Dermis blood vessel endothelial cell (primary cell): ENCODE data around the gene DDX51. TPM values are rescaled to one million over a fixed set of nuclear protein-coding genes. Genes with fewer than 3 reads are reported as not detected.
"Not testable (repeated sequence)": the region's sequence is repeated elsewhere in the genome, so short reads cannot be mapped to it uniquely, and the experiment has no call there.

Experiments used
- DNase-seq: peaks from one replicate; pipeline ENCODE4 v3.0.0; 2010
- total RNA-seq: library from RNA; depleted of rRNA; stranded (reverse); fragments of >200 nt; gene quantifications from 2 replicates; pipeline ENCODE4 v1.2.3, GENCODE V29; 2014

DDX51 gene
- total RNA-seq, 1 donor from 2014 or later = 7.5 TPM

DNA sequence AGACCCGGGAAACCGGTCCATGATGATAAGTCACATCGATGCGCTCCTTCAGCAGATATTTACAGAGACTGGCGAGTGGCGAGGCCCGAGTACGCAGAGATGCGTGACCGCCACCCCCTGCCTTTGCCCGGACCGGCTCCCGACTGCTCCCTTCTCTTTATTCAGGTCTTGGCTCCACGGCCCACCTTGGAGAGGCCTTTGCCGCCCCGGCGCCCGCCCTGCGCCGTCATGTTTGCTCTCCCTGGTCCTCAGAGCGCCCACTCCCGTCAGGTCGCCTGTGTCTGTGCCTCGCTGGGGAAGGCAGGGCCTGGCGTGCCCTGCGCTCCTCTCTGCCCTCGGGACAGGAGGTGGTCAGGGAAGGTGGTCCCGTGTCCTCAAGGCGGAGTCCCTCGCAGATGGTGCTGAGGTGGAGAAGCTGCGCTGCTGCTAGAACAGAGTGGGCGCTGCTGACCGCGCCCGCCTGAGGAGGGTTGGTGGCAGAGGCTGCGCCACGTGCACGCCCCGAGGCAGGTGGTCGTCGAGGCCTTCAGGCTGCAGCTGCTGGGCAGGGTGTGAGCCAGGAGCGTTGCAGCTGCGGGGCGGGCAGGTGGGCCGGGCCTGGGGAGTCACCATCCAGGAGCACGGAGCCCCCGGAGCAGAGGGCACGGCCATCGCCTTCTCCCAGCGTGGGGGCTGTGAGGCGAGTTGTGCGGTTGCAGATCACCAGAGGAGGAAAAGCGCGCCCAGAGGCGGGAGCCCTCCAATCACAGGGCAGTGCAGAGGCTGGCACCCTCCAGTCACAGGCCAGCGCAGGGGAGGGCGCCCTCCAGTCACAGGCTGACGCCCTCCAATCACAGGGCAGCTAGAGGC is 27.2 kb downstream of the DDX51 start:
- no peak for DNase-seq

DNA sequence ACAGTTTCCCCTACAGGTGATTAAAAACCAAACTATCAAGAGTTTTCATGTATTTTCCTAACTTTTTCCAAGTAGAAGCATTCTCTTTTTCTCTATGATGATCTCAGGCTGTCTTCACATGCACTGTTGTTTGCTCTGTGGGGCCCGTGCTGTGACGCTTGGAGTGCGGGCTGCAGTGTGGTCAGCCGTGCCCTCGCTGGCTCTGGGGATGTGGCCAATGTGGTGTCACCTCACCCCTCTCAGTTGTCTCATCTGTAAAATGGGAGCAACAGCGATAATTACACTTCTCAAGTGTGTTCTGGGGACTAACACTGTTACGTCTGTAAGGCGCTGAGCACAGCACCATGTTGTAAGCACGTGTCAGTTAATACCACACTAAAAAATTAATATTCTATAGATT is 28.6 kb downstream of the DDX51 start:
- no peak for DNase-seq

DNA sequence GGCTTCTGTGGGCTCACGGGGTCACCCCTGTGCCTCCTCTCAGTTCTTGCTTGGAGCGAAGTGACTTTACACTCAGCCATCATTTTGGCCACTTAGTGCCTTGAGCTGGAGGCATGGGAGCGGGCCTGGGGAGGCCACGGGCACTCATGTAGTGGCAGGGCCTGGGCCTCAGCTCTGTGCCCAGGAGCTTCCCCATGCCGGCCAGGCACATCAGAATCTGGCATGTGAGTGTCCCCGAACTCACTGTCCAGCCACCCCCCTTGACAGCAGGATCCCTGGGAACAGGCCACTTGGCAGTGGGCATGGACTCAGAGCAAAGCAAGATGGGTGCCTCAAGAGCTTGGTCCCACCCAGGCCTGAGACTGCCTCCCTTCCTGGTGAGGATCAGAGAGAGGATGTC is 29.5 kb downstream of the DDX51 start:
- DNase-seq = no peak

DNA sequence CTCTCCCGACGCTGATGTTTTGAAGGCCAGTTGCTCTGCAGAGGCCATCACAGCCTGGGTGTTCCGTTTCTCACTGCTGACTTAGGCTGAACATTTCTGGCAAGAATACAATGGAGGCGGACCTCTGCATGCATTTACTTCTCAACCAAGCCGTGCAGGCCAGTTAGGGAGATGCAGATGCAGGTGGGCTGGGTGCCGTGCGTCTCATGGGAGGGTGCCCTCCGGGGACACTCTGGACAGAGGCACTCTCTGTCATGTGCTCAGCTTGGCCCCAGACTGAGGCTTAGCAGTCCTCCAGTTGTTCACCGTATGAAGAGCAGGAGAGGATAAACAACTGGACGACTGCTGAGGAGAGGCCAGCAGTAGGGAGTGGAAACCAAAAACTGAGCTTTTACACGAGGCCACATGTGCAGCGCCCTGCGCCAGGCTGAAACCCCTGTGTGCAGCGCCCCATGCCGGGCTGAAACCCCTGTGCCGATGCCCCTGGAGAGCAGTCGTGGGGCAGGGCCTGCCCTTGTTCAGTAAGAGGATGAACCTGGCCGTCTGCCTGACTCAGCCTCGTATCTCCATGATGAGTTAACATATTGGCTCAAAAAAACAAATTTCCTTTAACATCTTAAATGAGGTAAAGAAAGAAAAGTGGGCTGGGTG is 32.3 kb downstream of the DDX51 start:
- no peak for DNase-seq

DNA sequence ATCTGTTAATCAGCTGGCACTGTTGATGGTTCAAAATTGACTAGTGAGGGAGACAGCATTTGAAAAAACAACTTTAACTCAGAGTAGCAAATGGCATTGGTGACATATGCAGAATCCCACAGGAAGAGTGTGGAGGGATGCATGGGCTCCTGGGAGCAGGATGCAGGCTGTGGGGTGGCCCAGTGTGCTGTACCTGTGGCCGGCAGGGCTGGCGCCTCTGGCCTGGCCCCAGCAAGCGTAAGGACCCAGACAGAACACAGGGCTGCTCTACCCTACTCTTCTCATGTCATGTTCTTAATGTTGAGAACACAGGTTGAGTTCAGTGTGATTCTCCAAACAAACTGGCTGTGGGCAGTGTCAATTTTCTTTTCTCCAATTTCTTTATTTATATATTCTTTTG is 33.4 kb downstream of the DDX51 start:
- no peak for DNase-seq

DNA sequence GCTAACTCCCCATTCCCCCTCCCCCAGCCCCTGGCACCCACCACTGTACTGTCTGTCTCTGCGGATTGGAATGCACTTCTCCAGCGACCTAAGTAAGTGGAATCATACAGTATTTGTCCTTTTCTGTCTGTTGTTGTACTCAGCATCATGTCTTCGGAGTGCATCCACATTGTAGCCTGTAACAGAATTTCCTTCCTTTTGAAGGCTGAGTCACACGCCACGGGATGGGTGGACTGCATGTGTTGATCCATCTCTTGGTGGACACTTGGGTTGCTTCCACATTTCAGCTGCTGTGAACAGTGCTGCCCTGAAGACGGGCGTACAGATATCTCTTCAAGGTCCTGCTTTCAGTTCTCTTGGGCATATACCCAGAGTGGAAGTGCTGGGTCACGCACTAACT is 34.4 kb downstream of the DDX51 start:
- DNase-seq = peak; percentile 73

DNA sequence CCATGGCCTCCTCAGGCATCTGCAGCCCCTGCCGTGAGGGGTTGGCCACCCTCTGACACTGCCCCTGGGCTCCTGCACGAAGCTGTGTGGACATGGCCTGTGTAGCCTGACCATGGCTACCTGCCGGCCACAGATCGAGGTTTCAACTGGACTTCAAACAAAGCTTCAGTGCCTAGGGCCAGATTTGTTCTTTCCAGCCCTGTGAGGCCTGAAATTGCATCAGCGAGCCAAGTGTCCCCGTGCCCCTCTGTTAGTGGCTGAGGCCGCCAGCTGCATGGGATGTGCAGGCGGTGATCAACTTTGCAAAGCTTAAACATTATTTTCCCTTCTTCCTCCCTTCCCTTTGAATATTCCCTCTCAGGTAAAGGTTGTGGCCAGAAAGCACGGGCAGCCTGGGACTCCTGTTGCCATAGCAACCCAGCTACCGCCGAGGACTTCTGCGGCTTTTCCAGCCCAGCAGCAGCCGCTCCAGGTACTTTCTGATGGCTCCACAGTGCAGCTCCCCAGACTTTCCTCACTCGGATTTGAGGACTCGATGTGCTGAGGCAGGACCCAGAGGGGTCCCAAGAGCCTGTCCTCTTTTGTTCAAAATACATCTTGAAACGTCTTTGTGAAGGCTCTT is 35.8 kb downstream of the DDX51 start:
- no peak for DNase-seq

DNA sequence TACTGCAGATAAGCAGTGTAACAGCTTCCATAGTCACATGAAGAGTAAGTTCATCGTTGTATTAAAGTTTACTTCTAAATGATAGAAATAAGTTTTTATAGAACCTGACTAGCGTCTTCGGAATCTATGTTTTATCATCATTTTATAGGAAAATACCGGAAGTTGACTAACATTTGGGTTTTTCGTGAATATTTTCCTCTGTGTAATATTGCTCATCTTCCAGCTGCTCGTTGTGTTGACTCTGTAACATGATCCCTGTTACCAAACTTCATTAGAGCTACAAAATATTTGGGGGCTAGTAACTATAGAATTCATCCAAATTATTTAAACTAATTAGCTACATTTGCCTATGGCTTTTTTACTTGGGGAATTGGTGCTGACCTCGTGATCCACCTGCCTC is 37.2 kb downstream of the DDX51 start:
- no peak for DNase-seq

DNA sequence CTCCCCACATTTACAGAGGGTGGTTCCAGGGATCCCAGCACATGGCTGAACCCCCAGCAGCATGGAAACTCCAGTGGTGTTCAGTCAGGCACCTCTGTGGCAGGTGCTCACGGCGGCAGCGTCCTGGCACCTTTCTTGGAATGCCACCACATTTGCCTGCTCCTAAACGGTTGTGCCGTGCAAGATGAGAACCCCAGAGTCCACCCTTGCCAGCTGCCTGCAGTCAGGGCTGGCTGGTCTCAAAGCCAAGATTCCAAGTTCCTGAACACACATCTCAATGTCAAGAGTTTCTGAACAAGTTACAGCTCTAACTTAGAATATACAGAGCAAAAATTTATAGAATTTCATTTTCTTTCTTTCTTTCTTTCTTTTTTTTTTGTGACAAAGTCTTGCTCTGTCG is 38.7 kb downstream of the DDX51 start:
- DNase-seq = no peak

DNA sequence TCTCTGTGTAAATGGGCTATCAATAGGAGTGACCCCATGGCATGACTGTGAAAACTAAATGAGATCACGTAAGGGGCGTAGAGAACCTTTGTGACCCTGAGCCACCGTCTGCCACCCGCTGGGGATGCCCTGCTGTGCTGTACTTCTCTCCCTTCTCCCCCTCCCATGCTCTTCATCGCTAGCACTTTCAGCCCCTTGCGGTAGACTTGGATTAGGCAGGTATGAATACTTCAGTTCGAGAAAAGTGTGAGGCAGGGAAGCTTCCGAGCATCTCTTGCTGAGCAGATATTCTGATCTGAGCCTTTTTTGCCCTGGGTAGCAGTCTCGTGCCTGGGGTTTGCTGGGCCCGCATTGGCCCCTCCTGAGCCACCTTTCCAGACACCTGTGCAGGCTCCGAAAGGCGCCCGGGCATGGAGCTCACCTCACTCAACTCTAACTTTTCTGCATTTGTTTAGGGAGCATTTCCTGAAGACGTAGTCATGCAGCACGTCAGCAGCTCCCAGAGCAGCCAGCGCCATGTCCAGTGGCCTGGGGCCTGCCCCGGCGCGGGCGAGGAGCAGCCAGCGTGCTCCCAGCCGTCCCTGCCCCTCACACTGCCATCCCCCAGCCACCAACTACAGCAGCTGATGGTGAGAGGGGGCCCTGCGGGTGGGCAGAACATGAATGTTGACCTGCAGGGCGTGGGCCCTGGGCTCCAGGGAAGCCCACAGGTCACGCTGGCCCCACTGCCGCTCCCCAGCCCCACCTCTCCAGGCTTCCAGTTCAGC is 40.4 kb downstream of the DDX51 start:
- DNase-seq = no peak

DNA sequence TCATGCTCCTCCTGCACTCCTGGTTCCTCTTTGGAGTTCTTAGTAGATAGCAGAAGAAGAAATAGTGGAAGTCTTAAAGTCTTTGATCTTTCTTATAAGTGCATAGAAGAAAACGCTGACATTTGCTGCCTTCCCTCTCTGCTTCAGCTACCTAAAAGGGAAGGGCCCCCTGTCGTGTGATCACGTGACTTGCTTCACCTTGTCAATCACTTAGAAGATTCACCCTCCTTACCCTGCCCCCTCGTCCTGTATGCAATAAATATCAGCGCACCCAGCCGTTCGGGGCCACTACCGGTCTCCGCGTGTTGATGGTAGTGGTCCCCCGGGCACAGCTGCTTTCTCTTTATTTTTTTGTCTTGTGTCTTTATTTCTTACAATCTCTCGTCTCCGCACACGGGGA is 41.0 kb downstream of the DDX51 start:
- DNase-seq = not testable (repeated sequence)

DNA sequence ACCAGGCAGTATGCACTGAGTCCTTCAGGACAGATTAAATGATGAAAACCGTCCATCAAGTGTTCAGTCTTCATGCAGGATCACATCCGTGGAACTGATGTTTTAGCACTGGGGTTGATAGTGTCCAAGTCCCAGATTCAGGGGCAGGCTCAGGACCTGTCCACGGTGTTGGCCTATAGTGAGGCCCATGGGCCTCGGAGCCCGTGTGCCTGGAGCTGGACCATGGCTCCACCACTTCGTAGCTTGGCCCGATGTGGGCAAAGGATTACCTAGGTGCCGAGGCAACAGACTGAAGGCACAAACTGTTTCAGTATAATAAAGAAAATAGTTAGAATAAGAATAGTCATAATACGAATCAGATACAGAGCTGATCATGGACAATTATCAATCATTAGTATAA is 41.8 kb downstream of the DDX51 start:
- no peak for DNase-seq

DNA sequence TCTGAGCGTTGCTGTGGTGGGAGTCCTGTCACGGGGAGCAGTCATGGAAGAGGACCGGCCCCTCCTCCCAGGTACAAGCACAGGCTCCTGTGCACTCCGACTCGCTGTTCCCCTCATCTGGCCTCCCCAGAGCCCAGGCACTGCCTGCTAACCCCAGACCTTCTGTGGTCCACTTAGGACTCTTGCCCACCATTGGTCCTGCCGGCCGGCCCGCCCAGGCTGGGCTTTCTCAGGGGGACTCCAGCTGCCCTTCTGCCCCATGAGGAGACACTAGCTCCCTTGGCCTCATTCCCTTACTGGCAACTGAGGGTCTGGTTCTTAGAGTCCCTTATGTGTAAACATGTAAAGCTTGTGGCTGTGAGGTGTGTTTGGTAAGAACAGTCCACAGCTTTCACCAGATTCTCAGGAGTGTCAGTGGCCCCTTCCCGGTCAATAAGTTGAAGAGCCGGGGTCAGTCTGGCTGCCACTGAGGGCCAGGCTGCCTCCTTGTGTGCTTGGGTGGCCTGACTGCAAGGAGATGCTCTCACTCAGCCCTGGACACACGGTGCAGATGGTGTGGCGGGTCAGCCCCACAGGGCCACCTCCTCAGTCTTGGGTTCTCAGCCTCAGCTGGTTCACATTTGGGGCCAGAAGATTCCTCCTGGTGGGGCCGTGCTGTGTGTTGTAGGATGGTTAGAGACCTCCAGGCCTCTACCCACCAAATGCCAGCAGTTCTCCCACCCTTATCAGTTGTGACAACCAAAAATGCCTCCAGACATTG is 43.6 kb downstream of the DDX51 start:
- DNase-seq = no peak

DNA sequence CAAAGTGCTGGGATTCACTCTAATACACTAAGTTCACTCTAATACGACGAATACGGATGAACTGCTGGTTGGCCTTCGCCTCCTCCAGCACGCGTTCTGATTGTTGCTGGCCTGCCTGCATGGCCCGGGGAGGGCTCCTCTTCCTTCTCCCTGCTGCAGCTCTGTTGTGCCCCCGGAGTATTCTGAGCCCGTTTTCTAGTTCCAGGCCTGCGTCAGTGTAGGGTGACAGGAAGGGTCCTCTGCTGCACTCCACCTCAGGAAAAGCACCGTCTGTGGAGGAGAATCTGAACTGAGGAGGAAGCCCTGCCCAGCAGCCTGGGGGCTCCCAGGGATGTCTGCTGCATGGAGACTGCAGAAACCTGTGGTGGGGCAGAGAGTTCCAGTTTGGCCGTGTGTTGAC is 44.4 kb downstream of the DDX51 start:
- no peak for DNase-seq

DNA sequence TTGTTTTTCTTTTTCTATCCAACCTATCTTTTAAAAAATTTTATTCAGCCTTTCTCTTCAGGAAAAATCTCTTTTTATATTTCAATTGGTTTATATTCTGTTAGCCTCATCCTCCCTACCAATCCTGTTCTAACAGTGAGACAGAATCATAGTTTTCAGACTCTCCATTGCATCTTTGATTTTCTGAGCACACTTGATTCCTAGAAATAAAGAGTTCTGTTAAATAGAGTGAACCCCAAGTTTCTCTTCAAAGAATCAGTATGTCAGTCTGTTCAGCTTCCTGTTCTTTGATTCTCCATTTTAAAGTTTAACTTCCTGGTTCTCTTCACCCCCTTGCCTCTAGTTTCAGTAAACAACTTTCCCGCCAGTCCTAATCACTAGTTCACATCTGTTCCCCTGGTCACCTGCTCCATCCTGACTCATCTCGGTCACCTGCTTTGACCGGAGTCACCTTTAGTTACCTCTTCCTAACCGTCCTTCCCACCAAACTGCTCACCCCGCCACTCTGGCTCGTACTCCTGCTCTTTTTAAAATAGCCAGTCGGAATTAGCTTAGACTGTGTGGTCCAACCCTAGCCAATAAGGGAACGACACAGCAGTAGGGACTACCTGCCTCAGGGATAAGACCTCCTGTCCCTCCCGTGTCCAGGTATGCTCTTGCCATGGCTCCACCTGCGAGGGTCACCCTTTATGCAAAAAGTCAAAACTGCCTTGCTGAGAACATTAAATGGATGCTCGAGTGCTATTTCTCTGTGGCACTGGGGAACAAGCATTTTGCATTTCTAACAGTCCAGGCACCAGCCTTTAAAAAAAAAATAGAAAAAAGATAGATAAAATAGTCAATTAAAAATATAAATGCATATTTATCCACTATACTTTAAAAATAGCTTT is 48.4 kb downstream of the DDX51 start:
- DNase-seq = no peak

DNA sequence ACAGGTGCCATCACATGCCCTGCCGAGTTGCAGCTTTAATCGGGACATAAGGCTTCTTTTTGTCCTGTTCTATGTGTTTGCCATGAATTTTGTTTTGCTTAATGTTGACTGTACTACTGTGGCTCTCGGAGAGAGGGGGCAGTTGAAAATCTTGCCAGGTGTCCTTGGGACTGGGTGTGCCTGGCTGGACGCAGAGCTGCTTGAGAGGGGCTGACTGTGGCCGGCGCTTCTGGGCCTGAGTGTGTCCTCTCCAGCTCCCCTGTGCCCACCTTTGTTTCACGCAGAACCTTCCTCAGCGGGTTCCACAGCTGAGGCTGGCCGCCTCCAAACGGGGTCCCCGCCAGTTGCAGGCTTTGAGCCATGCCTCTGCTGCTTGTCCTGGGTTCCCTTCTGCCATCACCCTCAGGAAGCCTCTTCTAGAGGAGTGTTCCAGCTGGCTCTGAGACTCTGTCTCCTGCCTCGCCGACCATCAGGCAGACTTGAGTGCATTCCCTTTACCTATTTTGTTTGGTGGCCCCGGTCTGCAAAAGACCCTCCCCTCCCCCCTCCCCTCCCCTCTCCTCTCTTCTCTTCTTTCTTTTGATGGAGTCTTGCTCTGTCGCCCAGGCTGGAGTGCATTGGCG is 49.7 kb downstream of the DDX51 start:
- no peak for DNase-seq

DNA sequence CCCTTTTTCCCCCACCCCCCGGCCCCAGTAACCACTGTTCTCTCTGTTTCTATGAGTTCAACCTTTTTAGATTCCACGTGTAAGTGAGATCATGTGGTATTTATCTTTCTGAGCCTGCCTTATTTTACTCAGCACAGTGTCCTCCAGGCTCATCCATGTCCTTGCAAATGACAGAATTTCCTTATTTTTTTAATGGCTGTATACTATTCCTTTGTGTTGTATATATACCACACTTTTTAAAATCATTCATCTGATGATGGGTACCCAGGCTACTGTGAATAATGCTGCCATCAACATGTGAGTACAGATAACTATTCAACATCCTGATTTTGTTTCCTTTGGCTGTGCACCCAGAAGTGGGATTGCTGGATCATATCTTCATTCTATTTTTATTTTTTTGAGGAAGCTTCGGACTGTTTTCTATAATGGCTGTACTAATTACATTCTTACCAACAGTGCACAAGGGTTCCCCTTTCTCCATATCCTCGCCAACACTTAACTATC is 54.7 kb downstream of the DDX51 start:
- DNase-seq = peak; percentile 45
